GM19193 (cell line): ENCODE data around the gene C16orf86.

Source experiments
- POLR2A ChIP-seq: IDR thresholded peaks from 4 replicates; pipeline ENCODE4 v1.6.1; 2011; ENCODE audit not compliant: insufficient read depth, insufficient read length; ENCODE audit errors: extremely low read depth

C16orf86 gene

GRCh38 chr16:67649494-67649931 lies 17.1 kb upstream of the C16orf86 start:
- TF ChIP-seq POLR2A: no peak

- TF ChIP-seq POLR2A: no peak
These were observed 16.6 kb upstream of the C16orf86 start for GRCh38 chr16:67650023-67650422.

- TF ChIP-seq POLR2A: no peak
These were observed 15.6 kb upstream of the C16orf86 start for GRCh38 chr16:67651039-67651438.

- TF ChIP-seq POLR2A: no peak
These were observed 14.8 kb upstream of the C16orf86 start for GRCh38 chr16:67651847-67652246.

- TF ChIP-seq POLR2A: no peak
These were observed 14.0 kb upstream of the C16orf86 start for GRCh38 chr16:67652578-67653127.

GRCh38 chr16:67653128-67653788 lies 13.4 kb upstream of the C16orf86 start:
- TF ChIP-seq POLR2A: no peak

- no peak for TF ChIP-seq POLR2A
These were observed 12.7 kb upstream of the C16orf86 start for GRCh38 chr16:67653789-67654402.

GRCh38 chr16:67654403-67654911 lies 12.2 kb upstream of the C16orf86 start:
- TF ChIP-seq POLR2A: peak; percentile 19

- no peak for TF ChIP-seq POLR2A
These were observed 11.3 kb upstream of the C16orf86 start for GRCh38 chr16:67655363-67655762.

GRCh38 chr16:67656344-67657016 lies 10.1 kb upstream of the C16orf86 start:
- TF ChIP-seq POLR2A: no peak

- no peak for TF ChIP-seq POLR2A
These were observed 9.5 kb upstream of the C16orf86 start for GRCh38 chr16:67657017-67657608.

GRCh38 chr16:67657751-67658518 lies 8.7 kb upstream of the C16orf86 start:
- TF ChIP-seq POLR2A: no peak

GRCh38 chr16:67658849-67659674 lies 7.6 kb upstream of the C16orf86 start:
- TF ChIP-seq POLR2A: no peak
